Activated CD8-positive, alpha-beta memory T cell treated with anti-CD3 and anti-CD28 coated beads for 1 hour (primary cell): ENCODE results near the gene XG.
"Not testable (repeated sequence)": the region's sequence is repeated elsewhere in the genome, so short reads cannot be mapped to it uniquely, and the experiment has no call there.

ENCODE experiments used
- DNase-seq, 2 donors: peaks; one replicate each; pipeline ENCODE4 v3.0.0-alpha.2; 2020; ENCODE audit warnings: low read depth in 1 of 2; ENCODE audit errors: extremely low read depth in 1 of 2

XG gene

GRCh38 chrX:2733286-2733685, 18.6 kb upstream of the XG start:
- no peak for DNase-seq

GRCh38 chrX:2735270-2735669, 16.6 kb upstream of the XG start:
- DNase-seq, result no peak

GRCh38 chrX:2740672-2741071, 11.2 kb upstream of the XG start:
- no peak for DNase-seq

- no peak for DNase-seq
Measured at GRCh38 chrX:2741386-2741785, 10.5 kb upstream of the XG start.

GRCh38 chrX:2746250-2746649, 5.6 kb upstream of the XG start:
- not testable (repeated sequence) for DNase-seq

GRCh38 chrX:2748171-2748814, 3.5 kb upstream of the XG start:
- no peak for DNase-seq

GRCh38 chrX:2748815-2749188, 3.0 kb upstream of the XG start:
- DNase-seq, result no peak

GRCh38 chrX:2751291-2751690, 549 bp upstream of the XG start:
- DNase-seq, result no peak

GRCh38 chrX:2752441-2752840, 601 bp downstream of the XG start:
- DNase-seq, result not testable (repeated sequence)

- not testable (repeated sequence) for DNase-seq
Measured at GRCh38 chrX:2755163-2755715, 3.4 kb downstream of the XG start.

GRCh38 chrX:2756548-2756947, 4.7 kb downstream of the XG start:
- DNase-seq, result no peak

- DNase-seq, result no peak
Measured at GRCh38 chrX:2761246-2761645, 9.4 kb downstream of the XG start.

GRCh38 chrX:2762671-2763070, 10.8 kb downstream of the XG start:
- not testable (repeated sequence) for DNase-seq

- DNase-seq, result not testable (repeated sequence)
Measured at GRCh38 chrX:2764766-2765548, 13.1 kb downstream of the XG start.

GRCh38 chrX:2765549-2765830, 13.7 kb downstream of the XG start:
- DNase-seq, result no peak

GRCh38 chrX:2766906-2767305, 15.1 kb downstream of the XG start:
- no peak for DNase-seq

GRCh38 chrX:2767631-2768455, 16.0 kb downstream of the XG start:
- no peak for DNase-seq

GRCh38 chrX:2769615-2770014, 17.8 kb downstream of the XG start:
- DNase-seq, result no peak

- DNase-seq, result not testable (repeated sequence)
Measured at GRCh38 chrX:2773166-2774055, 21.6 kb downstream of the XG start.

GRCh38 chrX:2774057-2774456, 22.2 kb downstream of the XG start:
- DNase-seq, result no peak

- no peak for DNase-seq
Measured at GRCh38 chrX:2774776-2775175, 22.9 kb downstream of the XG start.
